B cell (primary cell): ENCODE data around the gene ADGRB2. TPM values are rescaled to one million over a fixed set of nuclear protein-coding genes. Genes with fewer than 3 reads are reported as not detected.

Source experiments
- ATAC-seq: fragments of 200-7000 bp; cut with Tn5 transposase; one replicate; pipeline ENCODE4 v1.10.0; 2021; ENCODE audit warnings: low read depth, mild to moderate bottlenecking, moderate number of reproducible peaks, moderate library complexity
- CTCF ChIA-PET: fragments of 350-600 bp; sonication (Branson Sonifier 250); formaldehyde crosslinking; loops from one replicate; lab custom pipeline; 2021; ENCODE audit warnings: antibody characterized with exemption, inconsistent platforms; lab: Charles Lee
- POLR2A ChIA-PET: fragments of 350-600 bp; sonication (Branson Sonifier 250); formaldehyde crosslinking; loops from one replicate; lab custom pipeline; 2021; ENCODE audit warnings: antibody characterized with exemption; lab: Charles Lee
- DNase-seq: peaks from one replicate; pipeline ENCODE4 v3.0.0; 2013
- H2AFZ ChIP-seq: 2 replicates; pipeline ENCODE4 v1.6.1; 2012; ENCODE audit warnings: mild to moderate bottlenecking, low read depth, low read length; ENCODE audit not compliant: insufficient read depth, poor library complexity, severe bottlenecking
- H3K27ac ChIP-seq, 2 donors: 1 replicate in 1 of 2; 2 replicates in 1 of 2; pipeline ENCODE4 v1.5.1; 2012 to 2013; ENCODE audit warnings: low read length in 2 of 2, mild to moderate bottlenecking in 2 of 2, moderate library complexity in 1 of 2
- H3K27me3 ChIP-seq, 4 experiments: fragments of 200-600 bp in 1 of 4; sonication (generic) in 1 of 4; replicated peaks in 1 of 4; 1 replicate in 2 of 4; 2 replicates in 2 of 4; pipeline versions ENCODE4 v1.6.1 to v1.7.0; 2013 to 2016; ENCODE audit warnings: low read length in 3 of 4, mild to moderate bottlenecking in 2 of 4, mixed read lengths in 1 of 4, moderate library complexity in 1 of 4; ENCODE audit not compliant: insufficient read depth in 4 of 4, control insufficient read depth in 3 of 4; ENCODE audit errors: control extremely low read depth in 1 of 4
- H3K36me3 ChIP-seq, 2 experiments: replicated peaks in 1 of 2; 1 replicate in 1 of 2; 2 replicates in 1 of 2; pipeline versions ENCODE4 v1.6.1 to v1.7.1; 2013; ENCODE audit warnings: low read length in 1 of 2; ENCODE audit not compliant: insufficient read depth in 2 of 2, control insufficient read depth in 1 of 2; ENCODE audit errors: control extremely low read depth in 1 of 2, extremely low read depth in 1 of 2
- H3K4me1 ChIP-seq, 2 donors: fragments of 200-600 bp in 1 of 2; sonication (generic) in 1 of 2; 1 replicate in 1 of 2; 2 replicates in 1 of 2; pipeline versions ENCODE4 v1.5.1 to v1.6.1; 2013 to 2017; ENCODE audit warnings: low read length in 2 of 2; ENCODE audit not compliant: control insufficient read depth in 2 of 2, insufficient read depth in 2 of 2
- H3K4me2 ChIP-seq: replicated peaks from 2 replicates; pipeline ENCODE3; 2012; ENCODE audit warnings: mild to moderate bottlenecking, low read depth, low read length; ENCODE audit not compliant: poor library complexity, severe bottlenecking
- H3K4me3 ChIP-seq, 5 experiments: fragments of 200-600 bp in 1 of 5; sonication (generic) in 1 of 5; 1 replicate in 3 of 5; 2 replicates in 2 of 5; pipeline versions ENCODE4 v1.5.1 to v1.7.0; 2011 to 2016; ENCODE audit warnings: low read length in 4 of 5, mild to moderate bottlenecking in 4 of 5, low read depth in 2 of 5, control low read depth in 1 of 5, moderate library complexity in 1 of 5; ENCODE audit not compliant: insufficient read depth in 1 of 5; ENCODE audit errors: control extremely low read depth in 1 of 5, extremely low read depth in 1 of 5
- H3K79me2 ChIP-seq: fragments of 200-600 bp; sonication (generic); one replicate; pipeline ENCODE4 v1.6.0; 2016; ENCODE audit warnings: low read length; ENCODE audit not compliant: control insufficient read depth, insufficient read depth
- H3K9ac ChIP-seq: fragments of 200-600 bp; sonication (generic); 2 replicates; pipeline ENCODE4 v1.6.1; 2017; ENCODE audit warnings: mild to moderate bottlenecking, low read length, moderate library complexity
- H3K9me3 ChIP-seq, 3 donors: one replicate each; pipeline versions ENCODE4 v1.6.1 to v1.7.1; 2013; ENCODE audit warnings: low read length in 2 of 3; ENCODE audit not compliant: control insufficient read depth in 2 of 3, insufficient read depth in 1 of 3; ENCODE audit errors: control extremely low read depth in 1 of 3
- H4K20me1 ChIP-seq: 2 replicates; pipeline ENCODE4 v1.6.0; 2012; ENCODE audit warnings: mild to moderate bottlenecking, low read length; ENCODE audit not compliant: insufficient read depth, control insufficient read depth, poor library complexity, severe bottlenecking
- H3K27ac Mint-ChIP-seq: one replicate; pipeline ENCODE4 v1.8.0; 2021; ENCODE audit warnings: mixed read lengths
- H3K27me3 Mint-ChIP-seq: one replicate; pipeline ENCODE4 v1.8.0; 2021; ENCODE audit warnings: mixed read lengths
- H3K4me1 Mint-ChIP-seq: one replicate; pipeline ENCODE4 v1.8.0; 2021; ENCODE audit warnings: mixed read lengths
- H3K4me3 Mint-ChIP-seq: one replicate; pipeline ENCODE4 v1.8.0; 2021; ENCODE audit warnings: mixed read lengths
- H3K9me3 Mint-ChIP-seq: one replicate; pipeline ENCODE4 v1.8.0; 2022; ENCODE audit warnings: mixed read lengths; ENCODE audit not compliant: insufficient read depth
- EZH2 ChIP-seq: IDR thresholded peaks from 2 replicates; pipeline ENCODE4 v1.6.1; 2012; ENCODE audit warnings: borderline replicate concordance, low read depth, mild to moderate bottlenecking, moderate library complexity, low read length; ENCODE audit not compliant: insufficient read depth, poor library complexity, severe bottlenecking
- WGBS: methylation state at CpG from one replicate; pipeline ENCODE4 v1.1.5; 2013; ENCODE audit warnings: missing lambda C conversion rate; ENCODE audit not compliant: insufficient coverage; 5-methylcytosine and 5-hydroxymethylcytosine counted together
- intact Hi-C: fragments of 100-400 bp; cut with micrococcal nuclease; formaldehyde crosslinking; loops from one replicate; pipeline ENCODE4 v1.10.0; 2022
- polyA plus RNA-seq: library from polyadenylated mRNA; depleted of rRNA; stranded (reverse); fragments of >200 nt; gene quantifications from 2 replicates; pipeline ENCODE4 v1.2.3, GENCODE V29; 2012
- total RNA-seq, 2 donors: library from RNA; stranded (reverse); fragments of 120-200 nt in 1 of 2; gene quantifications; 1 replicate in 1 of 2; 2 replicates in 1 of 2; pipeline versions ENCODE4 v1.2.3 to v1.2.4, GENCODE V29; 2013 to 2022
- TF ChIP-seq, protein P1 (sequence below): fragments of 200-600 bp; IDR thresholded peaks from one replicate; pipeline ENCODE4 v1.8.0; 2022; ENCODE audit warnings: antibody characterized with exemption, mild to moderate bottlenecking

ADGRB2 gene
- total and polyA plus RNA-seq, 2 donors (not counting 1 experiment from before 2014, with no cell fraction given) = 1.9 to 2.7 TPM

DNA sequence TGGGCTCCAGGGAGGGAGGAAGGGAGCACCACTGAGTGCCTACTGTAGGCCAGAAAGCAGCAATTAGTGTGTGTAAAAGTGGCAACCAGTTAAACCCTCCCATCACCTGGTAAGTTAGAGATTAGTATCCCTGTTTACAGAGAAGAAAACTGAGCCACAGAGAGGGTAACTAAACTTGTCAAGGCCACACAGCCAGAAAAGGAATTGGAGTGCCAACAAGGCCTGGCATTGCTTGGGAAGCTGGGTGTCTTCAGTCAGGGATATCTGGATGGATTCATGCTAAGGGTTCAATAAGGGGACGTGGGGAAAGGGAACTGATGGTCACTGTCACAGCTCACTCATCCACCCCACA, 23.6 kb upstream of the ADGRB2 start:
- DNase-seq (no peak), ATAC-seq (no peak)
- intact Hi-C loops = loop anchor here (1.0 to 10.0 kb wide), 5 partner anchors 143 to 1070 kb away; partner anchors contain the start of genes PEF1, PTP4A2, SNRNP40 and ZCCHC17
- H3K9me3 Mint-ChIP-seq = no peaks in the 10 kb centered on the region
- Histone ChIP-seq H3K36me3 (no peaks in the 10 kb centered on the region), H3K27me3 (no peaks in the 10 kb centered on the region), H3K27ac (peak overlapping the region; percentile 73 to 88), H3K4me1 (peaks cover 34 to 42% of the 10 kb centered on the region in 2 donors), H3K4me2 (peak overlapping the region; percentile 99), H3K9ac (peak overlapping the region; percentile 93), H3K4me3 (peak overlapping the region in 4 of 5 experiments; percentile 67 to 91 (median 82)), H3K9me3 (no peaks in the 10 kb centered on the region), H4K20me1 (no peaks in the 10 kb centered on the region), H2AFZ (no peak overlapping the region), H3K79me2 (no peaks in the 10 kb centered on the region)
- H3K4me3 Mint-ChIP-seq = peak overlapping the region; percentile 96
- H3K27me3 Mint-ChIP-seq = no peaks in the 10 kb centered on the region
- no CpG with 5 or more reads among the region's 1 CpG for whole genome bisulfite sequencing
- TF ChIP-seq, protein P1, sequence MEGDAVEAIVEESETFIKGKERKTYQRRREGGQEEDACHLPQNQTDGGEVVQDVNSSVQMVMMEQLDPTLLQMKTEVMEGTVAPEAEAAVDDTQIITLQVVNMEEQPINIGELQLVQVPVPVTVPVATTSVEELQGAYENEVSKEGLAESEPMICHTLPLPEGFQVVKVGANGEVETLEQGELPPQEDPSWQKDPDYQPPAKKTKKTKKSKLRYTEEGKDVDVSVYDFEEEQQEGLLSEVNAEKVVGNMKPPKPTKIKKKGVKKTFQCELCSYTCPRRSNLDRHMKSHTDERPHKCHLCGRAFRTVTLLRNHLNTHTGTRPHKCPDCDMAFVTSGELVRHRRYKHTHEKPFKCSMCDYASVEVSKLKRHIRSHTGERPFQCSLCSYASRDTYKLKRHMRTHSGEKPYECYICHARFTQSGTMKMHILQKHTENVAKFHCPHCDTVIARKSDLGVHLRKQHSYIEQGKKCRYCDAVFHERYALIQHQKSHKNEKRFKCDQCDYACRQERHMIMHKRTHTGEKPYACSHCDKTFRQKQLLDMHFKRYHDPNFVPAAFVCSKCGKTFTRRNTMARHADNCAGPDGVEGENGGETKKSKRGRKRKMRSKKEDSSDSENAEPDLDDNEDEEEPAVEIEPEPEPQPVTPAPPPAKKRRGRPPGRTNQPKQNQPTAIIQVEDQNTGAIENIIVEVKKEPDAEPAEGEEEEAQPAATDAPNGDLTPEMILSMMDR = no peak
- no peak for TF ChIP-seq EZH2
- H3K27ac Mint-ChIP-seq = peak overlapping the region; percentile 98
- CTCF ChIA-PET = interaction anchor here (1.0 to 9.5 kb wide), 15 partner anchors 12 to 393 kb away, joined by 3 to 199 read pairs (median 13); partner anchors contain the start of genes ADGRB2 and PTP4A2
- POLR2A ChIA-PET = interaction anchor here (0.7 to 3.0 kb wide), 2 partner anchors 26 to 459 kb away, joined by 3 to 28 read pairs; partner anchors contain the start of genes ADGRB2 and FAM167B
- peaks cover 40% of the 10 kb centered on the region for H3K4me1 Mint-ChIP-seq

DNA sequence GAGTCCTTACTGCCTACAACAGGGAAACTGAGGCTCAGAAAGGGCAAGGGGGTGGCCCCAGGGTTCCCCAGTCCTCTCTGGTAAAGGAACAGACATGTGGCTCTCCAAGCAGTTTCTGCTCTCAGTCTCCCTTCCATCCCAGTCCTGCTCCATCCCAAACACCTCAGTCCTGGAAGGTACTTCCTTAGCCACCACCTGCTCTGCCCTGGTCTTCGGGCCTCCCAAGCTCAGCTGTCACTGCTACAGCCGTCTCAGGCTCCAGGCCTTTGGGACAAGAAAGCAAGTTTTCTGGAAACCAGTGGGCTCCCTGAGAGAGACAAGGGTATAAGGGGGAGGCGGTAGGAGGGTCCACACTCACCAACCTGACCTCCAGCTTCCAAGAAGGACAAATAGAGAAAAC, 23.1 kb upstream of the ADGRB2 start:
- TF ChIP-seq, protein P1 = no peak
- no peak for TF ChIP-seq EZH2
- ATAC-seq (no peak), DNase-seq (no peak)
- peak overlapping the region; percentile 98 for H3K27ac Mint-ChIP-seq
- no peak overlapping the region for H3K4me3 ChIP-seq
- intact Hi-C loops = loop anchor here (5.0 to 10.0 kb wide), 2 partner anchors 148 to 1070 kb away; partner anchors contain the start of gene PTP4A2
- peaks cover 40% of the 10 kb centered on the region for H3K4me1 Mint-ChIP-seq
- H3K36me3 ChIP-seq = no peaks in the 10 kb centered on the region
- H3K9ac ChIP-seq = no peak overlapping the region
- H3K9me3 Mint-ChIP-seq = no peaks in the 10 kb centered on the region
- peak overlapping the region in 1 of 2 donors; percentile 88 for H3K27ac ChIP-seq
- H3K27me3 ChIP-seq = no peaks in the 10 kb centered on the region
- no peaks in the 10 kb centered on the region for H3K27me3 Mint-ChIP-seq
- no peak overlapping the region for H2AFZ ChIP-seq
- H3K9me3 ChIP-seq = no peaks in the 10 kb centered on the region
- ChIA-PET POLR2A (interaction anchor here (0.7 to 3.0 kb wide), 2 partner anchors 25 to 459 kb away, joined by 3 to 28 read pairs; partner anchors contain the start of genes ADGRB2 and FAM167B), CTCF (interaction anchor here (0.6 to 9.5 kb wide), 9 partner anchors 25 to 392 kb away, joined by 3 to 199 read pairs (median 44); partner anchors contain the start of genes ADGRB2 and PTP4A2)
- peak overlapping the region; percentile 96 for H3K4me3 Mint-ChIP-seq
- no peaks in the 10 kb centered on the region for H4K20me1 ChIP-seq
- H3K4me2 ChIP-seq = no peak overlapping the region
- H3K4me1 ChIP-seq = peaks cover 34 to 42% of the 10 kb centered on the region in 2 donors
- no CpG with 5 or more reads among the region's 3 CpGs for WGBS
- no peaks in the 10 kb centered on the region for H3K79me2 ChIP-seq
